Mesothelial cell of epicardium (in vitro differentiated cells): ENCODE measurements around the gene CRYBB1. TPM values are rescaled to one million over a fixed set of nuclear protein-coding genes. Genes with fewer than 3 reads are reported as not detected.

Experiments
- DNase-seq, 2 experiments: peaks; one replicate each; pipeline ENCODE4 v3.0.0; 2021; ENCODE audit warnings: low spot score in 2 of 2; ENCODE audit not compliant: unreplicated experiment in 2 of 2
- H3K27ac Mint-ChIP-seq: 2 replicates; pipeline ENCODE4 v1.8.0; 2021; ENCODE audit warnings: mixed read lengths
- H3K27me3 Mint-ChIP-seq: 2 replicates; pipeline ENCODE4 v1.8.0; 2021; ENCODE audit warnings: low read depth, mixed read lengths
- H3K36me3 Mint-ChIP-seq: 2 replicates; pipeline ENCODE4 v1.8.0; 2021; ENCODE audit warnings: mixed read lengths
- H3K4me1 Mint-ChIP-seq: 2 replicates; pipeline ENCODE4 v1.8.0; 2021; ENCODE audit warnings: mixed read lengths
- H3K4me3 Mint-ChIP-seq: 2 replicates; pipeline ENCODE4 v1.8.0; 2021; ENCODE audit warnings: mild to moderate bottlenecking, moderate library complexity, mixed read lengths
- H3K9me3 Mint-ChIP-seq: 2 replicates; pipeline ENCODE4 v1.8.0; 2021; ENCODE audit warnings: mixed read lengths
- CTCF ChIP-seq: fragments of 200-600 bp; sonication (generic); IDR thresholded peaks from one replicate; pipeline ENCODE4 v1.5.0; 2021; ENCODE audit warnings: antibody characterized with exemption; ENCODE audit not compliant: unreplicated experiment
- total RNA-seq: library from RNA; stranded (reverse); gene quantifications from 3 replicates; pipeline ENCODE4 v1.2.1, GENCODE V29; 2021

The CRYBB1 gene
- total RNA-seq, 1 donor from 2014 or later: not detected

GRCh38 chr22:26586556-26587325 is 31.1 kb downstream of the CRYBB1 start:
- no peak for TF ChIP-seq CTCF
- peaks cover 4% of the 10 kb centered on the region for H3K9me3 Mint-ChIP-seq
- no peak for DNase-seq
- H3K4me3 Mint-ChIP-seq: no peak overlapping the region
- no peaks in the 10 kb centered on the region for H3K27me3 Mint-ChIP-seq
- peaks cover 17% of the 10 kb centered on the region for H3K4me1 Mint-ChIP-seq
- no peaks in the 10 kb centered on the region for H3K36me3 Mint-ChIP-seq
- H3K27ac Mint-ChIP-seq: peak overlapping the region; percentile 21

GRCh38 chr22:26585104-26585790 is 32.6 kb downstream of the CRYBB1 start:
- Mint-ChIP-seq H3K4me1 (peaks cover 18% of the 10 kb centered on the region), H3K27me3 (no peaks in the 10 kb centered on the region), H3K36me3 (no peaks in the 10 kb centered on the region), H3K9me3 (peaks cover 4% of the 10 kb centered on the region), H3K4me3 (no peak overlapping the region), H3K27ac (peak overlapping the region; percentile 68)
- TF ChIP-seq CTCF: no peak
- DNase-seq: no peak

GRCh38 chr22:26584010-26584409 is 33.8 kb downstream of the CRYBB1 start:
- Mint-ChIP-seq H3K27ac (peak overlapping the region; percentile 71), H3K27me3 (no peaks in the 10 kb centered on the region), H3K4me3 (no peak overlapping the region), H3K9me3 (peaks cover 4% of the 10 kb centered on the region), H3K4me1 (peaks cover 18% of the 10 kb centered on the region), H3K36me3 (no peaks in the 10 kb centered on the region)
- no peak for DNase-seq
- TF ChIP-seq CTCF: no peak

GRCh38 chr22:26581633-26582168 is 36.1 kb downstream of the CRYBB1 start:
- Mint-ChIP-seq H3K27me3 (no peaks in the 10 kb centered on the region), H3K27ac (no peak overlapping the region), H3K36me3 (no peaks in the 10 kb centered on the region), H3K4me3 (no peak overlapping the region), H3K4me1 (peaks cover 18% of the 10 kb centered on the region), H3K9me3 (no peaks in the 10 kb centered on the region)
- DNase-seq: no peak
- no peak for TF ChIP-seq CTCF

GRCh38 chr22:26581026-26581425 is 36.8 kb downstream of the CRYBB1 start:
- TF ChIP-seq CTCF: no peak
- peaks cover 1% of the 10 kb centered on the region for H3K36me3 Mint-ChIP-seq
- no peak overlapping the region for H3K27ac Mint-ChIP-seq
- H3K27me3 Mint-ChIP-seq: no peaks in the 10 kb centered on the region
- H3K4me3 Mint-ChIP-seq: no peak overlapping the region
- H3K9me3 Mint-ChIP-seq: no peaks in the 10 kb centered on the region
- no peak for DNase-seq
- peaks cover 22% of the 10 kb centered on the region for H3K4me1 Mint-ChIP-seq
